IMR-90 (cell line): ENCODE measurements around the gene NOXO1.

Source experiments
- MAFK ChIP-seq: IDR thresholded peaks from 2 replicates; pipeline ENCODE4 v1.6.1; 2012; ENCODE audit warnings: low read depth, low read length, improper control_type of control experiment
- POLR2A ChIP-seq: IDR thresholded peaks from 2 replicates; pipeline ENCODE4 v1.6.1; 2012; ENCODE audit warnings: mild to moderate bottlenecking, low read depth, low read length
- TF ChIP-seq, protein P1 (sequence below): conservative IDR thresholded peaks from 2 replicates; pipeline ENCODE4 v1.5.1; 2012; ENCODE audit warnings: mild to moderate bottlenecking, low read depth, low read length, improper control_type of control experiment

DNA sequence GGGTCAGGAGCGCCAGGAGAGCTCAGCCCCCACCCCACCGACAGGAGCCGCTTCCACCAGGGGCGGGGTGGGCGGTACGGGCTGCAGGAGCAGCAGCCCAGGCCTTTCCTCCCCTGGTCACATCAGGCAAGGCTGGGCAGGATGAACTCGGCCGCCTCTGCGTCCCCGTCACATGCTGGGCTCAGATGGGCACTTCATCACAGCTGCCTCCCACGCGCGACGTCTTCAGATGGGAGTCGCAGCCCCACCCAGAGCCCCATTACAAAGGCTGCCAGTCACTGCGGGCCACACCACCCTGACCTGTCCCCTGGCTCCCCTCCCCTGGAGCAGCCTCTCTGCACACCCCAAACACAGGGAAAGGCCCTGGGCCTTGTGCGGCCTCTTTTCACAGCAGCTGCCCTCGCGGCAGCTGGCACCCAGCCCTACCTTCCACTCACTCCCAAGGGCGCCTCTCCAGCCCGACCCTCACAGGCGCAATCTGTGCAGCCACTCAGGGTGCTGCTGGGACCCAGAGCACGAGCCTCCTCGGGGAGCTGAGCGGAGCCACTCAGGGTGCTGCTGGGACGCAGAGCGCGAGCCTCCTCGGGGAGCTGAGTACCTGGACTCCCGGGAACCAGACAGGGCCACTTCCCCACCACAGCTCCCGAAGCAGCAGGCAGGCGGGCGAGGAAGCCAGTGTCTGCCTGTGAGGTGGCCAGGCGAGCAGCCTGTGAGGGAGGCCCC, 23.7 kb upstream of the NOXO1 start:
- TF ChIP-seq, protein P1, sequence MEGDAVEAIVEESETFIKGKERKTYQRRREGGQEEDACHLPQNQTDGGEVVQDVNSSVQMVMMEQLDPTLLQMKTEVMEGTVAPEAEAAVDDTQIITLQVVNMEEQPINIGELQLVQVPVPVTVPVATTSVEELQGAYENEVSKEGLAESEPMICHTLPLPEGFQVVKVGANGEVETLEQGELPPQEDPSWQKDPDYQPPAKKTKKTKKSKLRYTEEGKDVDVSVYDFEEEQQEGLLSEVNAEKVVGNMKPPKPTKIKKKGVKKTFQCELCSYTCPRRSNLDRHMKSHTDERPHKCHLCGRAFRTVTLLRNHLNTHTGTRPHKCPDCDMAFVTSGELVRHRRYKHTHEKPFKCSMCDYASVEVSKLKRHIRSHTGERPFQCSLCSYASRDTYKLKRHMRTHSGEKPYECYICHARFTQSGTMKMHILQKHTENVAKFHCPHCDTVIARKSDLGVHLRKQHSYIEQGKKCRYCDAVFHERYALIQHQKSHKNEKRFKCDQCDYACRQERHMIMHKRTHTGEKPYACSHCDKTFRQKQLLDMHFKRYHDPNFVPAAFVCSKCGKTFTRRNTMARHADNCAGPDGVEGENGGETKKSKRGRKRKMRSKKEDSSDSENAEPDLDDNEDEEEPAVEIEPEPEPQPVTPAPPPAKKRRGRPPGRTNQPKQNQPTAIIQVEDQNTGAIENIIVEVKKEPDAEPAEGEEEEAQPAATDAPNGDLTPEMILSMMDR, result no peak
- TF ChIP-seq POLR2A, result no peak
- TF ChIP-seq MAFK, result no peak
